Measurements from ENCODE around the gene NUMA1.

GRCh38 chr11:72067676-72068075, 12.7 kb downstream of the NUMA1 start:
- TF ChIP-seq CTCF (IDR thresholded peaks at IDR 0.05; ENCODE audit: low read depth, low read length, missing input control) (no peak), YY1 (IDR thresholded peaks at IDR 0.05) (no peak), MAX (IDR thresholded peaks at IDR 0.05) (no peak), EGR1 (IDR thresholded peaks at IDR 0.05; ENCODE audit: low read depth in 2 of 2) (no peak), RAD21 (IDR thresholded peaks at IDR 0.05) (no peak), NR2F2 (IDR thresholded peaks at IDR 0.05) (no peak), TAF1 (conservative IDR thresholded peaks at IDR 0.05) (no peak), JUND (IDR thresholded peaks at IDR 0.05) (no peak), GABPA (IDR thresholded peaks at IDR 0.05 in 1 of 2, conservative IDR thresholded peaks at IDR 0.05 in 1 of 2) (no peak), HNF4A (conservative IDR thresholded peaks at IDR 0.05) (no peak), SP1 (IDR thresholded peaks at IDR 0.05) (no peak)
- TF ChIP-seq, protein P1, sequence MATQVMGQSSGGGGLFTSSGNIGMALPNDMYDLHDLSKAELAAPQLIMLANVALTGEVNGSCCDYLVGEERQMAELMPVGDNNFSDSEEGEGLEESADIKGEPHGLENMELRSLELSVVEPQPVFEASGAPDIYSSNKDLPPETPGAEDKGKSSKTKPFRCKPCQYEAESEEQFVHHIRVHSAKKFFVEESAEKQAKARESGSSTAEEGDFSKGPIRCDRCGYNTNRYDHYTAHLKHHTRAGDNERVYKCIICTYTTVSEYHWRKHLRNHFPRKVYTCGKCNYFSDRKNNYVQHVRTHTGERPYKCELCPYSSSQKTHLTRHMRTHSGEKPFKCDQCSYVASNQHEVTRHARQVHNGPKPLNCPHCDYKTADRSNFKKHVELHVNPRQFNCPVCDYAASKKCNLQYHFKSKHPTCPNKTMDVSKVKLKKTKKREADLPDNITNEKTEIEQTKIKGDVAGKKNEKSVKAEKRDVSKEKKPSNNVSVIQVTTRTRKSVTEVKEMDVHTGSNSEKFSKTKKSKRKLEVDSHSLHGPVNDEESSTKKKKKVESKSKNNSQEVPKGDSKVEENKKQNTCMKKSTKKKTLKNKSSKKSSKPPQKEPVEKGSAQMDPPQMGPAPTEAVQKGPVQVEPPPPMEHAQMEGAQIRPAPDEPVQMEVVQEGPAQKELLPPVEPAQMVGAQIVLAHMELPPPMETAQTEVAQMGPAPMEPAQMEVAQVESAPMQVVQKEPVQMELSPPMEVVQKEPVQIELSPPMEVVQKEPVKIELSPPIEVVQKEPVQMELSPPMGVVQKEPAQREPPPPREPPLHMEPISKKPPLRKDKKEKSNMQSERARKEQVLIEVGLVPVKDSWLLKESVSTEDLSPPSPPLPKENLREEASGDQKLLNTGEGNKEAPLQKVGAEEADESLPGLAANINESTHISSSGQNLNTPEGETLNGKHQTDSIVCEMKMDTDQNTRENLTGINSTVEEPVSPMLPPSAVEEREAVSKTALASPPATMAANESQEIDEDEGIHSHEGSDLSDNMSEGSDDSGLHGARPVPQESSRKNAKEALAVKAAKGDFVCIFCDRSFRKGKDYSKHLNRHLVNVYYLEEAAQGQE (IDR thresholded peaks at IDR 0.05): no peak
- TF ChIP-seq, protein P2, sequence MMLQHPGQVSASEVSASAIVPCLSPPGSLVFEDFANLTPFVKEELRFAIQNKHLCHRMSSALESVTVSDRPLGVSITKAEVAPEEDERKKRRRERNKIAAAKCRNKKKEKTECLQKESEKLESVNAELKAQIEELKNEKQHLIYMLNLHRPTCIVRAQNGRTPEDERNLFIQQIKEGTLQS (IDR thresholded peaks at IDR 0.05): no peak

Data from liver (tissue), 3 donors.